ENCODE measurements around the gene VWA8. TPM values are rescaled to one million over a fixed set of nuclear protein-coding genes. Genes with fewer than 3 reads are reported as not detected.

VWA8 gene
- total RNA-seq, 1 donor from 2014 or later = 14.6 TPM

GRCh38 chr13:41919741-41920487, 41.0 kb downstream of the VWA8 start:
- H3K27me3 ChIP-seq (ENCODE audit: control insufficient read depth, insufficient read depth, low read length) = no peaks in the 10 kb centered on the region
- H3K36me3 ChIP-seq (ENCODE audit: control insufficient read depth, insufficient read depth, low read length) = no peaks in the 10 kb centered on the region

GRCh38 chr13:41919031-41919740, 41.7 kb downstream of the VWA8 start:
- no peak for DNase-seq (ENCODE audit: low read depth)
- Histone ChIP-seq H3K36me3 (ENCODE audit: control insufficient read depth, insufficient read depth, low read length) (no peaks in the 10 kb centered on the region), H3K4me3 (ENCODE audit: low read depth, low read length) (no peak overlapping the region), H3K27me3 (ENCODE audit: control insufficient read depth, insufficient read depth, low read length) (no peaks in the 10 kb centered on the region)
- TF ChIP-seq, protein P1, sequence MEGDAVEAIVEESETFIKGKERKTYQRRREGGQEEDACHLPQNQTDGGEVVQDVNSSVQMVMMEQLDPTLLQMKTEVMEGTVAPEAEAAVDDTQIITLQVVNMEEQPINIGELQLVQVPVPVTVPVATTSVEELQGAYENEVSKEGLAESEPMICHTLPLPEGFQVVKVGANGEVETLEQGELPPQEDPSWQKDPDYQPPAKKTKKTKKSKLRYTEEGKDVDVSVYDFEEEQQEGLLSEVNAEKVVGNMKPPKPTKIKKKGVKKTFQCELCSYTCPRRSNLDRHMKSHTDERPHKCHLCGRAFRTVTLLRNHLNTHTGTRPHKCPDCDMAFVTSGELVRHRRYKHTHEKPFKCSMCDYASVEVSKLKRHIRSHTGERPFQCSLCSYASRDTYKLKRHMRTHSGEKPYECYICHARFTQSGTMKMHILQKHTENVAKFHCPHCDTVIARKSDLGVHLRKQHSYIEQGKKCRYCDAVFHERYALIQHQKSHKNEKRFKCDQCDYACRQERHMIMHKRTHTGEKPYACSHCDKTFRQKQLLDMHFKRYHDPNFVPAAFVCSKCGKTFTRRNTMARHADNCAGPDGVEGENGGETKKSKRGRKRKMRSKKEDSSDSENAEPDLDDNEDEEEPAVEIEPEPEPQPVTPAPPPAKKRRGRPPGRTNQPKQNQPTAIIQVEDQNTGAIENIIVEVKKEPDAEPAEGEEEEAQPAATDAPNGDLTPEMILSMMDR (IDR thresholded peaks at IDR 0.05; ENCODE audit: insufficient read depth, low read length, poor library complexity, severe bottlenecking) = no peak

More at GRCh38 chr13:41919741-41920487, 41.0 kb downstream of the VWA8 start:
- H3K4me3 ChIP-seq (ENCODE audit: low read depth, low read length) = no peak overlapping the region
- DNase-seq (ENCODE audit: low read depth) = no peak
- TF ChIP-seq, protein P1 (IDR thresholded peaks at IDR 0.05; ENCODE audit: insufficient read depth, low read length, poor library complexity, severe bottlenecking) = no peak

GRCh38 chr13:41917641-41918040, 43.3 kb downstream of the VWA8 start:
- Histone ChIP-seq H3K27me3 (ENCODE audit: control insufficient read depth, insufficient read depth, low read length) (no peaks in the 10 kb centered on the region), H3K36me3 (ENCODE audit: control insufficient read depth, insufficient read depth, low read length) (no peaks in the 10 kb centered on the region), H3K4me3 (ENCODE audit: low read depth, low read length) (no peak overlapping the region)
- DNase-seq (ENCODE audit: low read depth) = peak; percentile 12
- TF ChIP-seq, protein P1 (IDR thresholded peaks at IDR 0.05; ENCODE audit: insufficient read depth, low read length, poor library complexity, severe bottlenecking) = no peak

GRCh38 chr13:41916173-41916954, 44.5 kb downstream of the VWA8 start:
- peak; percentile 58 for DNase-seq (ENCODE audit: low read depth)
- no peaks in the 10 kb centered on the region for H3K27me3 ChIP-seq (ENCODE audit: control insufficient read depth, insufficient read depth, low read length)
- TF ChIP-seq, protein P1 (IDR thresholded peaks at IDR 0.05; ENCODE audit: insufficient read depth, low read length, poor library complexity, severe bottlenecking) = no peak
- H3K36me3 ChIP-seq (ENCODE audit: control insufficient read depth, insufficient read depth, low read length) = no peaks in the 10 kb centered on the region
- H3K4me3 ChIP-seq (ENCODE audit: low read depth, low read length) = no peak overlapping the region

GRCh38 chr13:41915081-41915480, 45.8 kb downstream of the VWA8 start:
- TF ChIP-seq, protein P1 (IDR thresholded peaks at IDR 0.05; ENCODE audit: insufficient read depth, low read length, poor library complexity, severe bottlenecking) = no peak
- Histone ChIP-seq H3K4me3 (ENCODE audit: low read depth, low read length) (no peak overlapping the region), H3K27me3 (ENCODE audit: control insufficient read depth, insufficient read depth, low read length) (no peaks in the 10 kb centered on the region), H3K36me3 (ENCODE audit: control insufficient read depth, insufficient read depth, low read length) (no peaks in the 10 kb centered on the region)
- DNase-seq (ENCODE audit: low read depth) = no peak
